Kidney (tissue), 14 donors: ENCODE results near the gene ITGA2B. TPM values are rescaled to one million over a fixed set of nuclear protein-coding genes. Genes with fewer than 3 reads are reported as not detected.

Experiments
- DNase-seq, 5 donors: peaks; one replicate each; pipeline ENCODE4 v3.0.0-alpha.2; 2013 to 2020
- FAIRE-seq: peaks from 2 replicates; lab custom pipeline; 2012; peaks lifted over from hg19 to GRCh38; lab: Jason Lieb, UNC
- H3K27ac ChIP-seq, 2 donors: one replicate each; pipeline ENCODE4 v1.7.0; 2013; ENCODE audit warnings: low read depth in 2 of 2, low read length in 2 of 2, inconsistent platforms in 1 of 2
- H3K27me3 ChIP-seq: one replicate; pipeline ENCODE4 v1.7.1; 2013; ENCODE audit warnings: low read length, inconsistent platforms; ENCODE audit not compliant: control insufficient read depth, insufficient read depth
- H3K36me3 ChIP-seq, 3 donors: one replicate each; pipeline versions ENCODE4 v1.7.0 to v1.7.1; 2013; ENCODE audit warnings: low read length in 3 of 3, control low read depth in 1 of 3, inconsistent platforms in 1 of 3; ENCODE audit not compliant: insufficient read depth in 3 of 3, control insufficient read depth in 2 of 3
- H3K4me1 ChIP-seq, 3 donors: one replicate each; pipeline versions ENCODE4 v1.7.0 to v1.7.1; 2013; ENCODE audit warnings: low read length in 3 of 3, inconsistent platforms in 1 of 3, low read depth in 1 of 3; ENCODE audit not compliant: control insufficient read depth in 2 of 3, insufficient read depth in 2 of 3
- H3K4me3 ChIP-seq, 3 donors: one replicate each; pipeline versions ENCODE4 v1.7.0 to v1.8.1; 2013; ENCODE audit warnings: low read length in 3 of 3, control low read depth in 1 of 3, inconsistent platforms in 1 of 3
- H3K9ac ChIP-seq, 3 donors: one replicate each; pipeline versions ENCODE4 v1.7.0 to v1.7.1; 2013; ENCODE audit warnings: low read length in 3 of 3, control low read depth in 1 of 3, inconsistent platforms in 1 of 3
- H3K9me3 ChIP-seq, 3 donors: one replicate each; pipeline versions ENCODE4 v1.7.0 to v1.7.1; 2013; ENCODE audit warnings: low read length in 3 of 3, control low read depth in 1 of 3, inconsistent platforms in 1 of 3; ENCODE audit not compliant: control insufficient read depth in 2 of 3, insufficient read depth in 1 of 3
- intact Hi-C: fragments of 100-400 bp; cut with DNase I; formaldehyde crosslinking; loops from one replicate; pipeline ENCODE4 v1.11.1; 2022
- polyA plus RNA-seq: library from polyadenylated mRNA; stranded (reverse); fragments of 350-450 nt; fragmentation: Illumina TruSeq; extraction: RNeasy Lipid Tissue Mini Kit (QIAGEN cat#74804); gene quantifications from one replicate; pipeline ENCODE4 v1.2.3, GENCODE V29; 2014; ENCODE audit warnings: low read depth, low replicate concordance; ENCODE audit not compliant: insufficient read depth
- total RNA-seq: library from RNA; stranded (reverse); fragmentation: NEBNext Ultra II Directional; extraction: Animal tissue kit (Norgen Biotek cat#: 25700); gene quantifications from one replicate; pipeline ENCODE4 v1.2.1, GENCODE V29; 2021
- TF ChIP-seq, protein P1 (sequence below): IDR thresholded peaks from 3 replicates; pipeline ENCODE4 v1.5.1; 2012; ENCODE audit warnings: mild to moderate bottlenecking, moderate library complexity, borderline replicate concordance; ENCODE audit not compliant: insufficient read depth; ENCODE audit errors: extremely low read depth
- donor health status: control.
- donor health status: control.
- donor health status: control.
- donor health status: control.
- donor health status: control.
- donor health status: DM: yes; HTN: yes; CAD: no.
- donor health status: Normal renal cell carcinoma (clear cell type).

Gene ITGA2B
- total and polyA plus RNA-seq, 2 donors from 2014 or later, result 0.67 to 1.7 TPM

GRCh38 chr17:44385287-44386181 is 3.9 kb downstream of the ITGA2B start:
- DNase-seq (peak; percentile 90 to 96 (median 94)), FAIRE-seq (no peak)
- H3K27ac ChIP-seq, result no peak overlapping the region
- H3K4me3 ChIP-seq, result peak overlapping the region; percentile 30 to 61 (median 58)
- H3K9ac ChIP-seq, result peak overlapping the region in 2 of 3 donors; percentile 32 to 55
- H3K9me3 ChIP-seq, result no peaks in the 10 kb centered on the region
- no peaks in the 10 kb centered on the region for H3K27me3 ChIP-seq
- H3K4me1 ChIP-seq, result peaks cover 0 to 11% (median 0%) of the 10 kb centered on the region in 3 donors
- TF ChIP-seq, protein P1, sequence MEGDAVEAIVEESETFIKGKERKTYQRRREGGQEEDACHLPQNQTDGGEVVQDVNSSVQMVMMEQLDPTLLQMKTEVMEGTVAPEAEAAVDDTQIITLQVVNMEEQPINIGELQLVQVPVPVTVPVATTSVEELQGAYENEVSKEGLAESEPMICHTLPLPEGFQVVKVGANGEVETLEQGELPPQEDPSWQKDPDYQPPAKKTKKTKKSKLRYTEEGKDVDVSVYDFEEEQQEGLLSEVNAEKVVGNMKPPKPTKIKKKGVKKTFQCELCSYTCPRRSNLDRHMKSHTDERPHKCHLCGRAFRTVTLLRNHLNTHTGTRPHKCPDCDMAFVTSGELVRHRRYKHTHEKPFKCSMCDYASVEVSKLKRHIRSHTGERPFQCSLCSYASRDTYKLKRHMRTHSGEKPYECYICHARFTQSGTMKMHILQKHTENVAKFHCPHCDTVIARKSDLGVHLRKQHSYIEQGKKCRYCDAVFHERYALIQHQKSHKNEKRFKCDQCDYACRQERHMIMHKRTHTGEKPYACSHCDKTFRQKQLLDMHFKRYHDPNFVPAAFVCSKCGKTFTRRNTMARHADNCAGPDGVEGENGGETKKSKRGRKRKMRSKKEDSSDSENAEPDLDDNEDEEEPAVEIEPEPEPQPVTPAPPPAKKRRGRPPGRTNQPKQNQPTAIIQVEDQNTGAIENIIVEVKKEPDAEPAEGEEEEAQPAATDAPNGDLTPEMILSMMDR, result no peak
- intact Hi-C loops, result no loop called here
- no peaks in the 10 kb centered on the region for H3K36me3 ChIP-seq

- H3K36me3 ChIP-seq, result no peaks in the 10 kb centered on the region
- DNase-seq, result peak in 1 of 5 donors; percentile 71
- FAIRE-seq, result no peak
- no peak overlapping the region for H3K27ac ChIP-seq
- H3K27me3 ChIP-seq, result no peaks in the 10 kb centered on the region
- H3K9ac ChIP-seq, result no peak overlapping the region
- peaks cover 0 to 11% (median 0%) of the 10 kb centered on the region in 3 donors for H3K4me1 ChIP-seq
- H3K9me3 ChIP-seq, result no peaks in the 10 kb centered on the region
- TF ChIP-seq, protein P1, result no peak
- intact Hi-C loops, result no loop called here
- peak overlapping the region; percentile 7 to 61 (median 20) for H3K4me3 ChIP-seq
These were observed 4.6 kb downstream of the ITGA2B start for GRCh38 chr17:44384823-44385286.

DNA sequence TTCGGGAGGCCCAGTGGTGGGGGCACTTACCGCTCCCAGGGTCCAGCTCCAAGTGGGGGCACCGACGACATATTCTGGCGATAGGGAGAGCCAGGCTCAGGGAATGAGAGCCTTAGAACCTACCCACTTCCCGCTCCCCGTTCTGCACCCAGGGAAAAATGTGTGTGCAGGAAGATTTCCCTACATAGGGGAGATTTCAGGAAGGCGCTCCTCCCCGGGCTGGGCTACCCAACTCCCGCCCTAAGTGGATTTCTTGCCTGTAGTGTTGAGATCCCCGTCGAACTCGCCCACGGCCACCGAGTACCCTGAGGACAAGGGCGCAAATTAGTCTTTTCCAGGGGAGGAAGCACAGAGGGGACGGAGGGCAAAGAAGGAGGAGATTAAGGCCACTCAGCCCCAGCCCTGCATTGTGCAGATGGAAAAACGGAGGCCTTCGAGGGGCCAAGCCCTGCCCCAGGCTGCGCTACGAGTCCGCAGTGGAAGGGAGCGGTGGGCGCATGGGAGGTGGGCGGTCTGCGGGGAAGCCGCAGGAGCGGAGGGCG is 5.1 kb downstream of the ITGA2B start:
- intact Hi-C loops, result no loop called here
- FAIRE-seq (no peak), DNase-seq (peak in 1 of 5 donors; percentile 60)
- Histone ChIP-seq H3K27me3 (no peaks in the 10 kb centered on the region), H3K9me3 (no peaks in the 10 kb centered on the region), H3K4me1 (peaks cover 0 to 11% (median 0%) of the 10 kb centered on the region in 3 donors), H3K36me3 (no peaks in the 10 kb centered on the region), H3K4me3 (no peak overlapping the region), H3K9ac (no peak overlapping the region), H3K27ac (no peak overlapping the region)
- TF ChIP-seq, protein P1, result no peak
